Measurements from ENCODE around the gene TGM2.

The TGM2 gene

GRCh38 chr20:38170826-38171674 is 6.0 kb upstream of the TGM2 start:
- no peak for TF ChIP-seq CTCF (IDR thresholded peaks at IDR 0.05; ENCODE audit: insufficient read depth, low read length, missing control alignments)
- ChIA-PET POLR2A (interaction anchor here (0.5 kb wide), 1 partner anchor 623 kb away, joined by 3 read pairs; no protein-coding TSS in a partner anchor), CTCF (interaction anchor here (0.7 to 11.1 kb wide), 5 partner anchors 9 to 97 kb away, joined by 3 to 140 read pairs (median 3); no protein-coding TSS in a partner anchor)
- DNase-seq (ENCODE audit: low read depth, low spot score) = no peak
- no peak overlapping the region for H3K4me3 ChIP-seq (ENCODE audit: low read depth, low read length)

GRCh38 chr20:38170219-38170825 is 5.3 kb upstream of the TGM2 start:
- no peak for TF ChIP-seq CTCF (IDR thresholded peaks at IDR 0.05; ENCODE audit: insufficient read depth, low read length, missing control alignments)
- ChIA-PET POLR2A (no interaction called here), CTCF (interaction anchor here (0.7 to 11.1 kb wide), 6 partner anchors 9 to 97 kb away, joined by 3 to 140 read pairs (median 4); no protein-coding TSS in a partner anchor)
- no peak overlapping the region for H3K4me3 ChIP-seq (ENCODE audit: low read depth, low read length)
- no peak for DNase-seq (ENCODE audit: low read depth, low spot score)

- CTCF ChIA-PET = interaction anchor here (0.8 to 11.1 kb wide), 4 partner anchors 8 to 96 kb away, joined by 3 to 140 read pairs (median 6); no protein-coding TSS in a partner anchor
Measured at GRCh38 chr20:38169636-38170193, 4.6 kb upstream of the TGM2 start.

GRCh38 chr20:38168791-38169589 is 3.9 kb upstream of the TGM2 start:
- H3K4me3 ChIP-seq (ENCODE audit: low read depth, low read length) = no peak overlapping the region
- ChIA-PET CTCF (interaction anchor here (2.7 to 11.1 kb wide), 4 partner anchors 25 to 112 kb away, joined by 9 to 140 read pairs (median 19); no protein-coding TSS in a partner anchor), POLR2A (interaction anchor here (1.3 kb wide), 1 partner anchor 49 kb away, joined by 4 read pairs; no protein-coding TSS in a partner anchor)
- no peak for TF ChIP-seq CTCF (IDR thresholded peaks at IDR 0.05; ENCODE audit: insufficient read depth, low read length, missing control alignments)
- no peak for DNase-seq (ENCODE audit: low read depth, low spot score)

More at GRCh38 chr20:38169636-38170193, 4.6 kb upstream of the TGM2 start:
- DNase-seq (ENCODE audit: low read depth, low spot score) = no peak
- POLR2A ChIA-PET = no interaction called here
- H3K4me3 ChIP-seq (ENCODE audit: low read depth, low read length) = no peak overlapping the region
- no peak for TF ChIP-seq CTCF (IDR thresholded peaks at IDR 0.05; ENCODE audit: insufficient read depth, low read length, missing control alignments)

GRCh38 chr20:38167851-38168760 is 3.0 kb upstream of the TGM2 start:
- CTCF ChIA-PET = interaction anchor here (1.1 to 11.1 kb wide), 6 partner anchors 11 to 111 kb away, joined by 3 to 140 read pairs (median 19); no protein-coding TSS in a partner anchor

More at GRCh38 chr20:38167851-38168760, 3.0 kb upstream of the TGM2 start:
- peak; percentile 73 for DNase-seq (ENCODE audit: low read depth, low spot score)
- POLR2A ChIA-PET = interaction anchor here (1.0 to 1.3 kb wide), 2 partner anchors 24 to 49 kb away, joined by 3 to 4 read pairs; no protein-coding TSS in a partner anchor
- H3K4me3 ChIP-seq (ENCODE audit: low read depth, low read length) = no peak overlapping the region
- no peak for TF ChIP-seq CTCF (IDR thresholded peaks at IDR 0.05; ENCODE audit: insufficient read depth, low read length, missing control alignments)
